ENCODE results near the gene YWHAB.

YWHAB gene

GRCh38 chr20:44956410-44956809 lies 70.9 kb downstream of the YWHAB start:
- DNase-seq = no peak

Measured in central memory CD4-positive, alpha-beta T cell (primary cell).